ENCODE results near the gene POLD4.
"Not testable (repeated sequence)": the region's sequence is repeated elsewhere in the genome, so short reads cannot be mapped to it uniquely, and the experiment has no call there.

The POLD4 gene

DNA sequence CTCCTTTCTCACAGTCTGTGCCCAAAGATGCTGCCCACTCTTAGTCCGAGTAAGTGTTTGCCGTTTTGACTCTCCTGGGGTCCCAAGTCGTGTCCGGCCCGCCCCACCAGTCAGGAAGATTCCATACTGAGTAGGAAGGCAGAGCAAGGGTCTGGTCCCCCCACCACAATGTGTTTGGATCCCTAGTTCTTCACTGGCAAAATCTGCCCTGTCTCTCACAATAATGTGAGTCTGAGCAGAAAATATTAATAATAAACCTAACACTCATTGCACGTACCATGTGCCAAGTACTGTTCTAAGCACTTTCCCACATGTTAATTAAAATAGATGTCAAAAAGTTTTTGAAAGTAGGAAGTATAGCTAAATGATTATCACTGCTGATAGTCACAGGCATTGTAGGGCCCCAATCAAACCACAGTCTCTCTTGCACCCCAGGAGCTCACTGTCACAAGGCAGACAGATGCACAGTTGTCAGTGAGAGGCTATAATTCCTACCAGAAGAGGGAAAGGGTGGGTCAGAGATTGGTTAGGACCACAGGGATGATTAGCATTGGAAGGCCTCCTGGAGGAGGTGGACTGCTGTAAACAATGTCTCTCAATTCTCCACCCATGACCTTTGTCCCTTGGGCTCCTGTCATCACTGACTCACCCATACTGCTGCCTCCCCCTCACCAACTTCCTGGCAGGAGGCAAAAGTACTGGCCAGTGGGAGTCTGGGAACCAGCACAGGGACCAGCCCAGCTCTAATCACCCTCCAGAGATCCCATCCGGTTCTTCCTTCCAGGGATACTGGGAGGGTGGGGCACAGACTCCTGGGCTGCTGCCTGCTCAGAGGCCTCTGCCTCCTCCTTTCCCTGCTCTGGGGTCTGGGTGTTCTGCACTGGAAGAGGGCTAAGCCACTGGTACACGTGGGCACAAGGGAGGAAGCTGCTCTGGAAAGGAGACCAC, 1.0 kb upstream of the POLD4 start:
- no peak for DNase-seq (ENCODE audit: low read depth in 2 of 2, low spot score in 1 of 2)

DNA sequence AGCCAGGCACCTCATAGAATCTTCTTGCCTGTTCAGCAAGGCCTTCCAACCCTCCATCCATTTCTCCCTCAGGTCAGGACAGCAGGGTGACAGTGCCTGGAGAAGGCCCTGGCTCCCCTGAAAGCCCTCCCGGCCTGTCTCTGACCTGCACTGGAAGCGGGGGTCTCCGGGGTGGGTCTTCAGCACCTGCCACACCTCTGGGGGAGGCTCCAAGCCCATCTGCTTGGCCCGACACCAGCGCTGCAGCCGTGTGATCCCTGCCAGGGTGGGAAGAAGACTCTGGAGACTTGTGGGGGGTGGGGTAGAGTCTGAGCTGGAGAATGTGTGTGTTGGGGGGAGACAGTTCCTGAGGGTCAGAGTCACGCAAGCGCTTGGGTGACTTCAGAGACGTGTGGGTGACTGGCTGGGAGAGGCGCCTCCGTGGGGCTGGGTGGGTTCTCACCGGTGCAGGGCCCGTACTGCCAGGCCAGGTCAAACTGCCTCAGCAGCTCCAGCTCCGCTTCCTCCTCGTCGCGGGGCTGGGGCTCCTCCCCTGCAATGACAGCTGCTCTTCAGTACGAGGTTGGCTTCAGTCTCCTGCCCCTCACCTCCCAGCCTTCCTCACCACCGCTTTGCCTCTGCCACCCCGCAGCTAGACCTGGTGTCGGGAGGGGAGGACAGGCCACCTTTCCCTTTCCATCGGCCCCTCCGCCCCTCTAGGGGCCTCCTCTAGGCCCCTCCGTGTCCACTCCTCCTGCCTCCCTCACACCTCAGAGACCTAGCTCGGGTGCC, 615 bp downstream of the POLD4 start:
- DNase-seq (ENCODE audit: low read depth in 2 of 2, low spot score in 1 of 2): no peak

DNA sequence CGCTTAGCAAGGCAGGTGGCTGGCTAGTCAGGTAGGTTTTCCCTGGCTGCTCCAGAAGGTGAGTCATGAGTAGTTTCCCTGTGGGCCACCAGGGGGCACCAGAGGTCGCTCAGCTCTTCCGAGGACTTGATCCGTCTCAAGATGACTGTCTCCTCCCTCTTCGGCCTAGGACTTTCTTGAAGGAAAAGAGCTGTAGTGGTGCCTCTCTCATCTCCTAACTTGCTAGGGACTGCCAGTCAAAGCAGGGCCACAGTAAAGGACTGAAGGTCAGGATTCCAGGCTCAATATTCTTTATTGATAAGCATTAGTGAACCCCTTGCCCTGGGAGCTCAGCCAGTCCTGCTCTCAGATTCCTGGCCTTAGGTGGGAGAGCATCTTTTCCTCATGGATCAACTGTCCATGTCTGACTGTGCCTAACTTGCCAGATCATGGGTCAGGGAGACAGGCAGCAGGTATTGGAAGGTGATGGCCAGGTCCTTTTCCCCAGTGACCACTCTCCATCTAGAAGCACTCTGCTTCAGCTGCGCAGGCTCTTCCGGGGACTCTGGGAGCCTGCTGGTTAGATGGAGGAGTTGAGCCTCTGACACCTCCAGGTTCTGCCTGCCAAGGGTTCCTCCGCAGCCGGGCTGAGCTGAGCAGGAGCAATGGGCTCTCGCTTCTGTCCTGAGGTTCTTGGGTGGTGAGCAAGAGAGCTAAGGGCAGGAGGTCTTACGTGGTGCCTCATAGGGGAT, 1.9 kb downstream of the POLD4 start:
- DNase-seq (ENCODE audit: low read depth in 2 of 2, low spot score in 1 of 2): no peak

DNA sequence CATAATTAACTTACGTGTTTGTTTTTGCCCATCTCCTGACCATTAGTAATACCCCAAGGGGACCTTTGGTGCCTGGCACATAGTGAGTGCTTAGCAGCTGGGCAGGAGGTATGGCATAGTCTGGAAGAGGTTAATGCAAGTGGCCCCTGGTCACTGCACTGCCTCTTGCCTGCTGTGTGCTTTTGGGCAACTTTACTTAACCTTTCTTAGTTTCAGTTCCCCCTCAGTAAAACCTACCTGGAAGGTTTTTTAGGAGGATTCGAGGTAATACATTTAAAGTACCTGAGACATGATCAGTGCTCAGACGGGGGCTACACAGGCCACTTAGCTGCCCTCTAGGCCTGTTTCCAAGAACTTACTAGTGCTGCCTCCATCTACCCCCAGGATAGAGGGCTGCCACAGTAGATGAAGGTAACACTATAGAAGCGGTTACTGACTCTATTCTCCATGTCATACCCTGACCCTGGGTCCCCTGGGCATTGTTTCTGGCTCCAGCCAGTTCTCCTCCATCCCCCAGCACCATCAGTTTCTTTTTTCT, 3.3 kb downstream of the POLD4 start:
- no peak for DNase-seq (ENCODE audit: low read depth in 2 of 2, low spot score in 1 of 2)

DNA sequence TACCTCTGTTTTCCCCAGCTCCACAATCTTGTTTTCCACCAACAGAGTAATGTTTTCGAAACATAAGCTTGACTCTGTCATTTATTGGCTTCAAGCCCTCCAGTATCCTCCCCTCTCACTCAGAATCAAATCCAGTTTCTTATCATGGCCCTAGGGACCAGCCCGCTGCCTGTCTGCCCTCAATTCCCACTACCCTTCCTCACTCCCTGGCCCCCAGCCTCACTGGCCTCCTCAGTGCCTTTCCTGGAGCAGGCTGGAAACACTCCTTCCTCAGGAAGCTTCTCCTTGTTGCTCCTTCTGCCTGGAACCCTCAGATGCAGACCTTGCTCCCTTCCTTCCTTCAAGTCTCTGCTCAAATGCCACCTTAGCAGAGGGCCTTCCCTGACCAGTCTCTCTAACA, 3.9 kb downstream of the POLD4 start:
- no peak for DNase-seq (ENCODE audit: low read depth in 2 of 2, low spot score in 1 of 2)

DNA sequence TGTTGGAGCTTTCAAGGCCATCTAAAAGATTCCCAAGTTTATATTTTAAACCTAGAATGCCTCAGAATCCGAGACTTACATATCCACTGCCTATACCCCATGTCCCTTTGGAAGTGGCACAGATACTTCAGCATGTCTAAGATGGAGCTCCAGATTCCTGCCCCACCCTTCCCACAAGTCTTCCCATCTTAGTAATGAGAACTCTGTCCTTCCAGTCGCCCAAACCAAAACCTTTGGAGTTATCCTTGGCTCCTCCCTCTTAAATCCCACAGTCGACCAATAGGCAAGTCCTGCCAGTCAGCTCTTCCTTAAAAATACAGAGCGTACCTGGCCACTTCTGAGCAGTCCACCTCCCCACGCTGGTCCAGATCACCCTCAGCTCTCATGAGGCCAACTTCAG, 4.3 kb downstream of the POLD4 start:
- no peak for DNase-seq (ENCODE audit: low read depth in 2 of 2, low spot score in 1 of 2)

DNA sequence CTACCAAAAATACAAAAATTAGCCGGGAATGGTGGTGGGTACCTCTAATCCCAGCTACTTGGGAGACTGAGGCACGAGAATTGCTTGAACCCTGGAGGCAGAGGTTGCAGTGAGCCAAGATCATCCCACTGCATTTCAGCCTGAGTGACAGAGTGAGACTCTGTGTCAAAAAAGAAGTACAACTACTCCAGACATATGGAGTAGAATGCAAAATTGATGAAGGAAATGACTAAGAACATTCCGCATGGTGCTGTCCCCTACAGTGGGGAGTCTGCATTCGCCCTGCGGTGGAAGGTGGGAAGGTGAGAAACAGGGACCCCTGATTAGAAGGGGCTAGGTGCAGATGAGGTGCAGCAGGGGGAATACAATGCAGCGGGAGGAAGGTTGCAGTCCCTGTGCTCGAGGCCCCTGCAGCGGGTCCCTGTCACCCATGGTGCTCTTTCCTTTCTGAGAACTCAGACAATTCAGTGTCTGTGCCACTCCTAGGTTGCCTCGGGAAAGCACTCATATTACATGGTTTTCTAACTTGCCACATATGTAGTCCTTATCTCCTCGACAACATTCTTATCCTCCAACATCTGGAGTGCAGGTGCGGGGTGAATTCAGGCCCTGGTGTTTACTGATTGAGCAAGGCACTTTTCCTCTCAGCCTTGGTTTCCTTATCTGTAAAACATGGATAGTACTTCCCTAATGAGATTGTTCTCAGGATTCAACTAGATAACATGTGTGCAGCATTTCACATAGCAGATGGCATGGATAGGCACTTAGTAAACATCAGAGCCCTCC, 5.2 kb downstream of the POLD4 start:
- no peak for DNase-seq (ENCODE audit: low read depth in 2 of 2, low spot score in 1 of 2)

DNA sequence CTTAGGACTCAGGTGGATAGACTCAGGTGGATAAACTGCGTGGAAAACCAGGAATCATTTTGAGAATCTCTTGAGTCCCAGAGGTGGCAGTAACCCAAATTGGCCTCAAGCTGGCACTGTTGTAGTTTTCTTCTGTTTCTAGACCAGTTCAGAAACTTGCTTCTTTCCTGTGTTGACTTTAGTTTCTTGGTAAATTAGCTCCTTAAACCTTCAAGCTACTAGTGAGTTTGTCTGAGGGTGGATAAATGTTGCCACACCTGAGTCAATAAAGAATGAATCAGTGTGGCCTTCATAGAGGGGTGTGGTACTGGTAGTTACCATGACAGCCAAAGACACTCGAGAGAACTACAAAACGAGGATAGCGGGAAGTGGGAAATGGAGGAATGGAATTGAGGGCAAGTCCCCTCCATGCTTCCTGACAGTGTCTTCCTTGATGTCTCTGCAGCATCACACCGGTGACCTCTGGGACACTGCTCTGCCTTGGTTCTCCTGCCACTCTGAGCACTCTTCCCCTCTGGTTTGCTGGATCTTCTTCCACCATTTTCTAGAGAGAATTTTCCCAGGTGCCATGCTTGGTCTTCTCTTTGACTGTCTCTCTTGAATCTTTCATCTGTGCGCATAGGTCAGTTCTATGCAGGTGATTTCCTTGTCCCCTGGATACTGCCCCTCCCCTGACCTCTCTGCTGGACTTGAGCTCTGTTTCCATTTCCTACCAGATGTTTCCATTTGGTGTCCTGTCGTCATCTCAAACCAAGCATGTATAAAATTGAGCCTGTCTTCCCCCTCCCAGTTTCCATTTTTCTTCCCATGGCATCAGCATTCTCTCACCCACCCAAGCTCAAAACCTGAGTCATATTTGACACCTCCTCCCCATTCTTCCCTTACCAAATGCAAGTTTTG, 7.2 kb downstream of the POLD4 start:
- DNase-seq (ENCODE audit: low read depth in 2 of 2, low spot score in 1 of 2): no peak

DNA sequence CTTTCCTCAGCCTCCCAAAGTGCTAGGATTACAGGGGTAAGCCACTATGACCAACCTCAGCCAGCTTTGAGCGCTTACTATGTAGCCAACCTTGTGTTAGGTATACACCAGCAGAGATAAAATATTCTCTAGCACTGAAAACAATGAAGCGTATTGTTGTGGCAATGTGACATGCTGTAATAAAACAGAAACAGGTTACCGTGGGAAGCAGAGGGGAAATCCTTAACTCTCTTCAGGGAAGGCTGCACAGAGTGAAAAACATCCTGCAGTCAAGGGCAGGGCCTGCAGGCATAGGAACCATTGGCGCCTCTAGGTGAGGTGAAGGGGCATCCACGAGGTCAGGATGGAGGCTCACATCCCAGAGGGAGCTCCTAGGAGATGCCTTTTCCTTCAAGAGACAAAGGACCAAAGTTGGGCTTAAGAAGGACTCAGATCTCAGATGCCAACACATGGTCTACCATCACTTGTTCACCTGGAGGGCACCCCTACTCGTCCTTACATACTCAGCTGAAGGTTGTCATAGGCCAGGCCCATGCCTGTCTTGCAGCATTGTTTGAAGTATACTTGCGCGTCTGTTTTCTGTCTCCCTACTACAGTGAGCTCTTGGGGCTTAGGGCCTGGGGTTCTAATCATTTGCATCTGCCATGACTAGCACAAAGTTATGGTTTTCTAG, 8.0 kb downstream of the POLD4 start:
- DNase-seq (ENCODE audit: low read depth in 2 of 2, low spot score in 1 of 2): no peak

DNA sequence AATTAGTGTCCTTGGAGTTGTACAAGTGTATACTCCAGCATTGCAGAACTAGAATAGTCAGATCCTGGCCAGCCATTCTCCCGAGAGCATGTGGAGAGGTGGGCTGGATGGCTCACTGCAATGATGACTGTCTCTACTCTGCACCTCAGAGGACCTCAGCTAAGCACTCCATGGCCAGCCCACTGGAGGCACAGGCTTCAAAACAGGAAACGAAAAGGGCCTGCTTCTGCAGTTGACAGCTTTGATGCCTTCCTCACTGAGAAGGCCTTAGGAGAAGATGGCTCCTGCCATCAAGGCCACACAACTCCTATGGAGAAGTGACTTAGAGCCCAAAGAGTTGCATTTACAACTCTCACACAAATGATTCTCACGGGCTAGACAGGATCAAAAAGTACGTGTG, 9.1 kb downstream of the POLD4 start:
- DNase-seq (ENCODE audit: low read depth in 2 of 2, low spot score in 1 of 2): no peak

DNA sequence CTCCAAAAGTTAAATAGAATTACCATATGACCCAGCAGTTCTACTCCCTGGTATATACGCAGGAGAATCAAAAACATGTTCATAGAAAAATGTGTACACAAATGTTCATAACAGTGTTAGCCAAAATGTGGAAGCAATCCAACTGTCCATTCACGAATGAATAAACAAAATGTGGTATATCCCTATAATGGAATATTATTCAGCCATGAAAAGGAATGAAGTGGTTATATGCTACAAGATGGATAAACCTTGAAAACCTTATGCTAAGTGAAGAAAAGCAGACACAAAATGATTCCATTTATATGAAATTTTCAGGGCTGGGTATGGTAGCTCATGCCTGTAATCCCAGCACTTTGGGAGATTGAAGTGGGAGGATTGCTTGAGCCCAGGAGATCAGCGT, 16.1 kb downstream of the POLD4 start:
- no peak for DNase-seq (ENCODE audit: low read depth in 2 of 2, low spot score in 1 of 2)

DNA sequence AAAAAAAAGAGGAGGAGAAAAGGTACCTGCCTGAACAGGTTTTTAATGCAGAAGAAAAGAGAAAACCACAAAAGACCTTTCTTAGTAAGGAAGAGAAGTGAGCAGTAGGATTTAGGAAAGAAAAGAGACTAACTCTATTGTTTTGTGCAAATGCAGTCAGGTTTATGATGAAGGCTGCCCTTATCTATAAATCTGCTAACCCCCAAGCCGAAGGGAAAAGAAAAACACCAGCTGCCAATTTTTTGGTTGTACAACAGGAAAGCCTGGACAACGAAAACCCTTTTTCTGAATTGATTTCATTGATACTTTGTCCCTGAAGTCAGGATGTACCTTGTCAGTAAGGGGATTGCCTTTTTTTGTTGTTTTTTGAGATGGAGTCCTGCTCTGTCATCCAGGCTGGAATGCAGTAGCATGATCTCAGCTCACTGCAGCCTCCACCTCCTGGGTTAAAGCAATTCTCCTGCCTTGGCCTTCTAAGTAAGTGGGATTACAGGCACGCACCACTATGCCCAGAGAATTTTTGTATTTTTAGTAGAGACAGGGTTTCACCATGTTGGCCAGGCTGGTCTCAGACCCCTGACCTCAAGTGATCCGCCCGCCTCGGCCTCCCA, 21.2 kb downstream of the POLD4 start:
- DNase-seq (ENCODE audit: low read depth in 2 of 2, low spot score in 1 of 2): no peak

DNA sequence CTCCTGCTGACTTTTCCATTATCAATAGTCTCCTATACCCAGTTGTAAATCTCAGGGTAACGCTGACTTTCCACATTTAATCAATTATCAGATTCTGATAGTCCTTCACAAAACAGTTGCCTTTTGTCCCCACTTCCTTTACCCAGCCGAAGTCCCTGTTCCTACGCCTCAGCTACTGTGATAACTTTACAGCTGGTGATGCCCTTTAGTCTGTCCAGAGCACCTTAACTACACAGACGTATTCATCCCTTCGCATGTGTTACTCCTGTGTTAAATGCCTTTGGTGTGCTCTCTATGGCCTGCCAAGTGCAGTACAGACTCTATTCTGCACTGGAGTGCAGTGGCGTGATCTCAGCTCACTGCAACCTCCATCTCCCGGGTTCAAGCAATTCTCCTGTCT, 29.8 kb downstream of the POLD4 start:
- no peak for DNase-seq (ENCODE audit: low read depth in 2 of 2, low spot score in 1 of 2)

DNA sequence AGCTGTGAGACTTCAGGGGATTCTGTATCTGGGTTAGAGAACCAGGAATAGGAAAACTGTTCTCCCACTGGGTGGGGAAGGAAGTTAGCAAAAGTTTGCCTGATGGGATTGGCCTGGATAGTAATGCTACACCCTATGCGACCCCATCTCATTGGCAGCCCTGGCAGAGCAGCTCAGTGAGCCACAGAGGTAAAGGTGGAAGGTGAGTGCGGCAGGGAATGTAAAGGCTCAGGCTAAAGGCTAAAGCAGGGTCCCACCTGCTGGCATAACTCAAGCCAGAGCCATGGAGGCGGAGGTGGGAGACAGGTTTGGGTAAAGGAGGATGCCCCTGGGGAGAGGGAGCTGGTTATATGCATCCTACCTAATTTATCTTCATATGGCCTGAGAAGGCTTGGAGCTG, 31.3 kb downstream of the POLD4 start:
- no peak for DNase-seq (ENCODE audit: low read depth in 2 of 2, low spot score in 1 of 2)

DNA sequence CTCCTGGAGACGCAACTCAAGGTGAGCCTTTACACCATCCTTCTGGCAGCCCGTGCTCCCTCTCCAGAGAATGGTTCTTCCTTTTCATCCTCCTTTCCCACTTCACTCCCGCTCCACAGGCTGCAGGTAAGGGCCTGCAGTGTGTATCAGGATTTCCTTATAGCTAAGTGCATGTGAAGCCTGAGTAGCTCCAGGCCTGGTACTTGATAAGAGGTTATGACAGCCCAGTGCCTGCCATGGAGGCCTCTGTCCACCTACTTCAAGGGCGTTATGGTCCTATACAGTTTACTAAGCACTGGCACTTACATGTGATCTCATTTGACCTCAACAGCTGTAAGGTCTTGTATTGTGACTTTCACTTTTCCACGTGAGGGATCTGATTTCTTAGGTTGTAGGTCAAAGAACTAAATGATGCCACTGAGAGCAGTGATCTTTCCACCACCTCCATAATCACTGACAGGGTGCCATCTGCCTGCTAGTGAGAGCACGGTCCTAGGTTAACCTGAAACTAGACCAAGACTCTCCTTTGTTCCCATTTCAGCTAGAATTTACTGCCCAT, 32.0 kb downstream of the POLD4 start:
- no peak for DNase-seq (ENCODE audit: low read depth in 2 of 2, low spot score in 1 of 2)

DNA sequence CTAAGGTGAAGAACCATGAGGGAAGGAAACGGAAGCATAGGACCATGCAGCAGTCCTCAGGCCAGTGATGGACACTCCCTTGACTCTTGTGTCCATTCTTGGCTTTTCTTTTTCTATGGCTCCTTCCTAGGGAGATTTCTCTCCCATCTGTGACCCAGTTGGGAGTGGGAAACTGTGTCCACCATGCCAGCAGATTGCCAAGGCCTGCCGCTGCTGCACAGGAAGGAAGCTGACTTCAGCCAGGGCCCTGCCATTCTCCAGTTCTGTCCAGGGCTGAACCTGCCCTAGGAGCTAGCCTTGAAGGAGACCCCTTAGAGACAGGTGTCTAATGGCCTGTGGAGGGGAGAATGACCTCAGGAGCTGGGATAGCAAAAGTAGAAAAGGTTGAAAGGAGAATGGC, 32.7 kb downstream of the POLD4 start:
- DNase-seq (ENCODE audit: low read depth in 2 of 2, low spot score in 1 of 2): no peak

DNA sequence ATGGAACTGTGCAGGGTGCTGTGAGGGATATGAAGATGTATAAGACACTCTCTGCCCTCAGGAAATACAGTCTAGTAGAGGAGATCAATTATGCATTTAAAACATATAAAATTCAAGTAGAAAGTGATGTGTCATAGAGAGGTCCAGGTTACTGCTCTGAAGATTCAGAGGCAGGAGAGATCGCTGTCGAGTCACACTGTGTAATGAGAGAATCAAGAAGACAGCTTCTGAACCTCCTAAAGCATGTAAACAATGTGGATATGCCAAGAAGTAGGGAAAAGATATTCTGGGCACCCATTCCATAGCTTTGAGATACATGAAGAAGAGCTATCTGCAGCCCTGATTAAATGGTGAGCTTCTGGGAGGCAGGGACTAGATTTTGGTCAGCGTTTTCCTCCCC, 33.3 kb downstream of the POLD4 start:
- no peak for DNase-seq (ENCODE audit: low read depth in 2 of 2, low spot score in 1 of 2)

DNA sequence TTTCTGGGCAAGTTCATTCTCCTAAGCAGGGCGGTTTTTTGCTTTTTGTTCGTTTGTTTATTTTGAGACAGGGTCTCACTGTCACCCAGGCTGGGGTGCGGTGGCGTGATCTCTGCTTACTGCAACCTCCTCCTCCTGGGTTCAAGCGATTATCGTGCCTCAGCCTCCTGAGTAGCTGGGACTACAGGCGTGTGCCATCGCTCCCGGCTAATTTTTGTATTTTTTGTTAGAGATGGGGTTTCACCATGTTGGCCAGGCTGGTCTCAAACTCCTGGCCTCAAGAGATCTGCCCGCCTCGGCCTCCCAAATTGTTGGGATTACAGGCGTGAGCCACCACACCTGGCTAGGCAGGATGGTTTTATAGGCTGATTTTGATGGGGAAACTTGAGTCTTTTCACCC, 34.5 kb downstream of the POLD4 start:
- DNase-seq (ENCODE audit: low read depth in 2 of 2, low spot score in 1 of 2): not testable (repeated sequence)

Data from stimulated activated CD8-positive, alpha-beta memory T cell treated with anti-CD3 and anti-CD28 coated beads, Interleukin-4, amount 100 ng/mL, for 4 hours (primary cell).